Endodermal cell (in vitro differentiated cells): Measurements from ENCODE around the gene PIMREG. TPM values are rescaled to one million over a fixed set of nuclear protein-coding genes. Genes with fewer than 3 reads are reported as not detected.
A peak's percentile ranks its signal among the peaks of the same experiment; 100 is the strongest.

Experiments used
- DNase-seq: peaks from one replicate; pipeline ENCODE4 v3.0.0-alpha.2; 2017
- H3K27ac ChIP-seq: 2 replicates; pipeline ENCODE4 v1.5.1; 2013; ENCODE audit warnings: mild to moderate bottlenecking, low read depth, low read length, moderate library complexity
- H3K27me3 ChIP-seq: 2 replicates; pipeline ENCODE4 v1.6.1; 2013; ENCODE audit warnings: mild to moderate bottlenecking, low read length, moderate library complexity; ENCODE audit not compliant: insufficient read depth, control insufficient read depth, poor library complexity, severe bottlenecking
- H3K36me3 ChIP-seq: 2 replicates; pipeline ENCODE4 v1.7.0; 2013; ENCODE audit warnings: mild to moderate bottlenecking, low read length, moderate library complexity; ENCODE audit not compliant: control insufficient read depth, insufficient read depth
- H3K4me1 ChIP-seq: one replicate; pipeline ENCODE4 v1.7.0; 2013; ENCODE audit warnings: low read length; ENCODE audit not compliant: control insufficient read depth, insufficient read depth
- H3K4me3 ChIP-seq: 2 replicates; pipeline ENCODE4 v1.5.1; 2013; ENCODE audit warnings: mild to moderate bottlenecking, low read length, moderate library complexity
- H3K9ac ChIP-seq: 2 replicates; pipeline ENCODE4 v1.6.1; 2013; ENCODE audit warnings: mild to moderate bottlenecking, low read length, moderate library complexity; ENCODE audit not compliant: poor library complexity, severe bottlenecking; ENCODE audit errors: extremely low read depth
- H3K9me3 ChIP-seq: 2 replicates; pipeline ENCODE4 v1.6.1; 2013; ENCODE audit warnings: mild to moderate bottlenecking, low read length, moderate library complexity; ENCODE audit not compliant: control insufficient read depth
- H3K27ac Mint-ChIP-seq: 2 replicates; pipeline ENCODE4 v1.8.0; 2020; ENCODE audit warnings: mixed read lengths
- H3K27me3 Mint-ChIP-seq: 2 replicates; pipeline ENCODE4 v1.8.0; 2021; ENCODE audit warnings: mild to moderate bottlenecking, mixed read lengths; ENCODE audit not compliant: insufficient read depth
- H3K36me3 Mint-ChIP-seq: 2 replicates; pipeline ENCODE4 v1.8.0; 2020; ENCODE audit warnings: low read depth, mixed read lengths
- H3K4me1 Mint-ChIP-seq: 2 replicates; pipeline ENCODE4 v1.8.0; 2020; ENCODE audit warnings: mixed read lengths
- H3K4me3 Mint-ChIP-seq: 2 replicates; pipeline ENCODE4 v1.8.0; 2020; ENCODE audit warnings: mild to moderate bottlenecking, moderate library complexity, mixed read lengths
- H3K9me3 Mint-ChIP-seq: 2 replicates; pipeline ENCODE4 v1.8.0; 2020; ENCODE audit warnings: mild to moderate bottlenecking, mixed read lengths
- CTCF ChIP-seq: fragments of 200-600 bp; sonication (generic); conservative IDR thresholded peaks from 2 replicates; pipeline ENCODE4 v1.5.0; 2021; ENCODE audit warnings: antibody characterized with exemption, mild to moderate bottlenecking
- WGBS, 2 experiments: methylation state at CpG; one replicate each; pipeline versions ENCODE4 v1.1.5 to v1.1.7; 2013; ENCODE audit warnings: missing lambda C conversion rate in 2 of 2, mixed read lengths in 1 of 2; ENCODE audit not compliant: insufficient coverage in 1 of 2, insufficient read length in 1 of 2; 5-methylcytosine and 5-hydroxymethylcytosine counted together
- total RNA-seq, 2 donors: library from RNA; stranded (reverse); fragmentation: NEBNext Ultra II Directional in 1 of 2; extraction: Animal tissue kit (Norgen Biotek cat#: 25700) in 1 of 2; gene quantifications; 2 replicates in 1 of 2; 3 replicates in 1 of 2; pipeline ENCODE4 v1.2.1, GENCODE V29; 2021

PIMREG gene
- total RNA-seq, 2 donors from 2014 or later, result 33.4 to 68.7 TPM

GRCh38 chr17:6492892-6493674 is 48.8 kb downstream of the PIMREG start:
- H3K27me3 ChIP-seq, result no peaks in the 10 kb centered on the region
- no peak overlapping the region for H3K27ac ChIP-seq
- DNase-seq, result peak; percentile 82
- Mint-ChIP-seq H3K4me1 (peaks cover 23% of the 10 kb centered on the region), H3K36me3 (no peaks in the 10 kb centered on the region), H3K27ac (no peak overlapping the region), H3K27me3 (peaks cover 7% of the 10 kb centered on the region), H3K4me3 (no peak overlapping the region), H3K9me3 (no peaks in the 10 kb centered on the region)
- no peak overlapping the region for H3K4me3 ChIP-seq
- no peaks in the 10 kb centered on the region for H3K36me3 ChIP-seq
- H3K9me3 ChIP-seq, result no peaks in the 10 kb centered on the region
- no peak for TF ChIP-seq CTCF
- no peaks in the 10 kb centered on the region for H3K4me1 ChIP-seq
- no peak overlapping the region for H3K9ac ChIP-seq
- 90 to 94% methylated on average over 4 of the region's 4 CpGs for WGBS, 2 experiments

- Mint-ChIP-seq H3K27ac (no peak overlapping the region), H3K4me3 (no peak overlapping the region), H3K27me3 (peaks cover 13% of the 10 kb centered on the region), H3K4me1 (peaks cover 23% of the 10 kb centered on the region), H3K36me3 (no peaks in the 10 kb centered on the region), H3K9me3 (no peaks in the 10 kb centered on the region)
- Histone ChIP-seq H3K9ac (no peak overlapping the region), H3K4me3 (no peak overlapping the region), H3K27me3 (no peaks in the 10 kb centered on the region), H3K27ac (no peak overlapping the region), H3K9me3 (no peaks in the 10 kb centered on the region), H3K4me1 (no peaks in the 10 kb centered on the region), H3K36me3 (no peaks in the 10 kb centered on the region)
- peak; percentile 44 for DNase-seq
- 85 to 92% methylated on average over 3 to 5 of the region's 5 CpGs for WGBS, 2 experiments
- no peak for TF ChIP-seq CTCF
Measured at GRCh38 chr17:6494239-6494941, 50.1 kb downstream of the PIMREG start.

GRCh38 chr17:6495450-6496115 is 51.3 kb downstream of the PIMREG start:
- H3K27ac ChIP-seq, result no peak overlapping the region
- peak; percentile 75 for TF ChIP-seq CTCF
- no peaks in the 10 kb centered on the region for H3K36me3 ChIP-seq
- peak; percentile 62 for DNase-seq
- peak overlapping the region; percentile 15 for H3K4me3 ChIP-seq
- 54 to 75% methylated on average over 10 to 15 of the region's 15 CpGs for WGBS, 2 experiments
- no peak overlapping the region for H3K9ac ChIP-seq
- peak overlapping the region; percentile 52 for H3K4me3 Mint-ChIP-seq
- H3K9me3 Mint-ChIP-seq, result no peaks in the 10 kb centered on the region
- H3K27ac Mint-ChIP-seq, result peak overlapping the region; percentile 83
- H3K4me1 Mint-ChIP-seq, result peaks cover 23% of the 10 kb centered on the region
- no peaks in the 10 kb centered on the region for H3K4me1 ChIP-seq
- H3K9me3 ChIP-seq, result no peaks in the 10 kb centered on the region
- no peaks in the 10 kb centered on the region for H3K36me3 Mint-ChIP-seq
- H3K27me3 Mint-ChIP-seq, result peaks cover 13% of the 10 kb centered on the region
- H3K27me3 ChIP-seq, result no peaks in the 10 kb centered on the region
